ENCODE results near the gene DISC1.

- TF ChIP-seq CTCF (IDR thresholded peaks at IDR 0.05) (no peak), POLR2A (IDR thresholded peaks at IDR 0.05) (no peak)
Observed at GRCh38 chr1:231871471-231871870, 244.9 kb downstream of the DISC1 start.
